HG03025 (cell line): ENCODE results near the gene PTPRQ.
"Not testable (repeated sequence)": the region's sequence is repeated elsewhere in the genome, so short reads cannot be mapped to it uniquely, and the experiment has no call there.

Source experiments
- ATAC-seq: cut with Tn5 transposase; IDR thresholded peaks from one replicate; pipeline ENCODE4 v1.9.1; 2021; ENCODE audit warnings: mild to moderate bottlenecking, moderate library complexity; ENCODE audit not compliant: unreplicated experiment, low FRiP score

The PTPRQ gene

GRCh38 chr12:80461851-80462250, 17.8 kb downstream of the PTPRQ start:
- ATAC-seq, result not testable (repeated sequence)

GRCh38 chr12:80469681-80470080, 25.6 kb downstream of the PTPRQ start:
- no peak for ATAC-seq

GRCh38 chr12:80470403-80470802, 26.4 kb downstream of the PTPRQ start:
- no peak for ATAC-seq

GRCh38 chr12:80472236-80472635, 28.2 kb downstream of the PTPRQ start:
- ATAC-seq, result no peak

- ATAC-seq, result no peak
Observed at GRCh38 chr12:80472911-80473500, 29.0 kb downstream of the PTPRQ start.

- not testable (repeated sequence) for ATAC-seq
Observed at GRCh38 chr12:80477521-80478145, 33.6 kb downstream of the PTPRQ start.

GRCh38 chr12:80484746-80485145, 40.7 kb downstream of the PTPRQ start:
- no peak for ATAC-seq

GRCh38 chr12:80485222-80485987, 41.4 kb downstream of the PTPRQ start:
- ATAC-seq, result peak; percentile 86

- ATAC-seq, result no peak
Observed at GRCh38 chr12:80490329-80490728, 46.3 kb downstream of the PTPRQ start.

GRCh38 chr12:80491166-80491565, 47.1 kb downstream of the PTPRQ start:
- no peak for ATAC-seq

GRCh38 chr12:80493466-80493865, 49.4 kb downstream of the PTPRQ start:
- no peak for ATAC-seq

- ATAC-seq, result no peak
Observed at GRCh38 chr12:80494836-80495235, 50.8 kb downstream of the PTPRQ start.

GRCh38 chr12:80498059-80498728, 54.2 kb downstream of the PTPRQ start:
- no peak for ATAC-seq

GRCh38 chr12:80504389-80505163, 60.5 kb downstream of the PTPRQ start:
- ATAC-seq, result peak; percentile 95

GRCh38 chr12:80509781-80510556, 65.9 kb downstream of the PTPRQ start:
- no peak for ATAC-seq

- ATAC-seq, result no peak
Observed at GRCh38 chr12:80512781-80513180, 68.7 kb downstream of the PTPRQ start.

GRCh38 chr12:80513211-80513610, 69.2 kb downstream of the PTPRQ start:
- ATAC-seq, result no peak

- no peak for ATAC-seq
Observed at GRCh38 chr12:80517655-80518054, 73.6 kb downstream of the PTPRQ start.

GRCh38 chr12:80531646-80532045, 87.6 kb downstream of the PTPRQ start:
- ATAC-seq, result no peak

GRCh38 chr12:80539029-80539428, 95.0 kb downstream of the PTPRQ start:
- no peak for ATAC-seq
